HL-60 (cell line): ENCODE data around the gene ZNF518B.

Experiments used
- GABPA ChIP-seq: IDR thresholded peaks from 2 replicates; pipeline ENCODE4 v1.6.1; 2012; ENCODE audit warnings: low read depth
- POLR2AphosphoS5 ChIP-seq: IDR thresholded peaks from 2 replicates; pipeline ENCODE4 v1.6.1; 2012; ENCODE audit warnings: low read depth
- SPI1 ChIP-seq: IDR thresholded peaks from 2 replicates; pipeline ENCODE4 v1.6.1; 2012; ENCODE audit warnings: low read depth, mild to moderate bottlenecking, borderline replicate concordance
- TF ChIP-seq, protein P1 (sequence below): IDR thresholded peaks from one replicate; pipeline ENCODE4 v1.5.1; 2011; ENCODE audit warnings: low read length, control low read depth, inconsistent platforms; ENCODE audit not compliant: insufficient read depth
- TF ChIP-seq, protein P2 (sequence below): IDR thresholded peaks from 2 replicates; pipeline ENCODE4 v1.6.1; 2012; ENCODE audit warnings: low read depth; ENCODE audit not compliant: insufficient replicate concordance

DNA sequence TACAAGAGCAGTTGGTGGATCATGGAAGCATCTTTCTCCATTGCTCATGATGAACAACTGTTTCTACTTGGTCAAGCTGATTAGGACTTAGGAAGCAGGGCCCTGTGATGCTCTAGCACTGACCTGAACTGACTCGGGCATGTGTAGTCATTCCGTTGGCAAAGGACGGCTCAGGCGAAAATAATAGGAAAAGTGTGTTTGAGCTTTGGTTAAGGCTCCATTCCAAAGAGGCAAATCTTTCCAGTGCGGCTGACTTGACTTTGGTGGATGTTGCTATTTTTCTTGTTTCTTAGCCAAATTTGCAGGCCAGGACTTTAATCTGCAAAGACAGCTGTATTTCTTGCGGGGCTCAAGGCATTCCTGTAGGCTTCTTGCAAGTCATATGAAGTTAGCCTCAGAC is 39.5 kb downstream of the ZNF518B start:
- TF ChIP-seq, protein P1, sequence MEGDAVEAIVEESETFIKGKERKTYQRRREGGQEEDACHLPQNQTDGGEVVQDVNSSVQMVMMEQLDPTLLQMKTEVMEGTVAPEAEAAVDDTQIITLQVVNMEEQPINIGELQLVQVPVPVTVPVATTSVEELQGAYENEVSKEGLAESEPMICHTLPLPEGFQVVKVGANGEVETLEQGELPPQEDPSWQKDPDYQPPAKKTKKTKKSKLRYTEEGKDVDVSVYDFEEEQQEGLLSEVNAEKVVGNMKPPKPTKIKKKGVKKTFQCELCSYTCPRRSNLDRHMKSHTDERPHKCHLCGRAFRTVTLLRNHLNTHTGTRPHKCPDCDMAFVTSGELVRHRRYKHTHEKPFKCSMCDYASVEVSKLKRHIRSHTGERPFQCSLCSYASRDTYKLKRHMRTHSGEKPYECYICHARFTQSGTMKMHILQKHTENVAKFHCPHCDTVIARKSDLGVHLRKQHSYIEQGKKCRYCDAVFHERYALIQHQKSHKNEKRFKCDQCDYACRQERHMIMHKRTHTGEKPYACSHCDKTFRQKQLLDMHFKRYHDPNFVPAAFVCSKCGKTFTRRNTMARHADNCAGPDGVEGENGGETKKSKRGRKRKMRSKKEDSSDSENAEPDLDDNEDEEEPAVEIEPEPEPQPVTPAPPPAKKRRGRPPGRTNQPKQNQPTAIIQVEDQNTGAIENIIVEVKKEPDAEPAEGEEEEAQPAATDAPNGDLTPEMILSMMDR = no peak
- TF ChIP-seq POLR2AphosphoS5 = no peak
- no peak for TF ChIP-seq GABPA
- TF ChIP-seq, protein P2, sequence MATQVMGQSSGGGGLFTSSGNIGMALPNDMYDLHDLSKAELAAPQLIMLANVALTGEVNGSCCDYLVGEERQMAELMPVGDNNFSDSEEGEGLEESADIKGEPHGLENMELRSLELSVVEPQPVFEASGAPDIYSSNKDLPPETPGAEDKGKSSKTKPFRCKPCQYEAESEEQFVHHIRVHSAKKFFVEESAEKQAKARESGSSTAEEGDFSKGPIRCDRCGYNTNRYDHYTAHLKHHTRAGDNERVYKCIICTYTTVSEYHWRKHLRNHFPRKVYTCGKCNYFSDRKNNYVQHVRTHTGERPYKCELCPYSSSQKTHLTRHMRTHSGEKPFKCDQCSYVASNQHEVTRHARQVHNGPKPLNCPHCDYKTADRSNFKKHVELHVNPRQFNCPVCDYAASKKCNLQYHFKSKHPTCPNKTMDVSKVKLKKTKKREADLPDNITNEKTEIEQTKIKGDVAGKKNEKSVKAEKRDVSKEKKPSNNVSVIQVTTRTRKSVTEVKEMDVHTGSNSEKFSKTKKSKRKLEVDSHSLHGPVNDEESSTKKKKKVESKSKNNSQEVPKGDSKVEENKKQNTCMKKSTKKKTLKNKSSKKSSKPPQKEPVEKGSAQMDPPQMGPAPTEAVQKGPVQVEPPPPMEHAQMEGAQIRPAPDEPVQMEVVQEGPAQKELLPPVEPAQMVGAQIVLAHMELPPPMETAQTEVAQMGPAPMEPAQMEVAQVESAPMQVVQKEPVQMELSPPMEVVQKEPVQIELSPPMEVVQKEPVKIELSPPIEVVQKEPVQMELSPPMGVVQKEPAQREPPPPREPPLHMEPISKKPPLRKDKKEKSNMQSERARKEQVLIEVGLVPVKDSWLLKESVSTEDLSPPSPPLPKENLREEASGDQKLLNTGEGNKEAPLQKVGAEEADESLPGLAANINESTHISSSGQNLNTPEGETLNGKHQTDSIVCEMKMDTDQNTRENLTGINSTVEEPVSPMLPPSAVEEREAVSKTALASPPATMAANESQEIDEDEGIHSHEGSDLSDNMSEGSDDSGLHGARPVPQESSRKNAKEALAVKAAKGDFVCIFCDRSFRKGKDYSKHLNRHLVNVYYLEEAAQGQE = no peak
- no peak for TF ChIP-seq SPI1
